ENCODE measurements around the gene RCOR2.

RCOR2 gene

GRCh38 chr11:63872800-63873197 lies 44.2 kb downstream of the RCOR2 start:
- H3K27me3 ChIP-seq (replicated peaks in 2 of 5; ENCODE audit: control insufficient read depth in 4 of 5, insufficient read depth in 5 of 5, low read length in 4 of 5) = no peaks in the 10 kb centered on the region
- no peak overlapping the region for H3K27ac ChIP-seq (ENCODE audit: insufficient read depth in 1 of 2, low read depth in 1 of 2, low read length in 2 of 2, poor library complexity in 1 of 2, severe bottlenecking in 2 of 2)
- no peak for DNase-seq
- H3K4me1 ChIP-seq (ENCODE audit: control extremely low read depth in 1 of 4, control insufficient read depth in 4 of 4, insufficient read depth in 4 of 4, low read length in 3 of 4) = peaks cover 15 to 77% (median 70%) of the 10 kb centered on the region in 4 experiments
- WGBS (ENCODE audit: insufficient coverage) = 70% methylated on average over 2 of the region's 5 CpGs
- H3K4me3 ChIP-seq (ENCODE audit: control insufficient read depth in 1 of 7, extremely low read depth in 1 of 7, insufficient read depth in 4 of 7, low read depth in 2 of 7, low read length in 6 of 7) = no peak overlapping the region
- ChIA-PET CTCF (interaction anchor here (0.6 to 9.6 kb wide), 22 partner anchors 10 to 276 kb away, joined by 3 to 71 read pairs (median 4); partner anchors contain the start of gene MARK2), POLR2A (no interaction called here)
- H3K36me3 ChIP-seq (ENCODE audit: control insufficient read depth in 4 of 4, insufficient read depth in 4 of 4, low read length in 3 of 4) = peaks cover 0 to 5% (median 2%) of the 10 kb centered on the region in 4 experiments
- no peaks in the 10 kb centered on the region for H3K9me3 ChIP-seq (ENCODE audit: control extremely low read depth in 1 of 5, control insufficient read depth in 4 of 5, insufficient read depth in 2 of 5, low read depth in 1 of 5, low read length in 4 of 5)

GRCh38 chr11:63871962-63872799 lies 44.8 kb downstream of the RCOR2 start:
- Histone ChIP-seq H3K27ac (ENCODE audit: insufficient read depth in 1 of 2, low read depth in 1 of 2, low read length in 2 of 2, poor library complexity in 1 of 2, severe bottlenecking in 2 of 2) (no peak overlapping the region), H3K9me3 (ENCODE audit: control extremely low read depth in 1 of 5, control insufficient read depth in 4 of 5, insufficient read depth in 2 of 5, low read depth in 1 of 5, low read length in 4 of 5) (no peaks in the 10 kb centered on the region), H3K36me3 (ENCODE audit: control insufficient read depth in 4 of 4, insufficient read depth in 4 of 4, low read length in 3 of 4) (peaks cover 0 to 5% (median 3%) of the 10 kb centered on the region in 4 experiments), H3K4me1 (ENCODE audit: control extremely low read depth in 1 of 4, control insufficient read depth in 4 of 4, insufficient read depth in 4 of 4, low read length in 3 of 4) (peaks cover 17 to 83% (median 76%) of the 10 kb centered on the region in 4 experiments), H3K4me3 (ENCODE audit: control insufficient read depth in 1 of 7, extremely low read depth in 1 of 7, insufficient read depth in 4 of 7, low read depth in 2 of 7, low read length in 6 of 7) (peak overlapping the region in 3 of 7 experiments; percentile 3 to 59 (median 48)), H3K27me3 (replicated peaks in 2 of 5; ENCODE audit: control insufficient read depth in 4 of 5, insufficient read depth in 5 of 5, low read length in 4 of 5) (no peaks in the 10 kb centered on the region)
- ChIA-PET CTCF (interaction anchor here (0.9 to 9.6 kb wide), 16 partner anchors 9 to 277 kb away, joined by 3 to 71 read pairs (median 4); partner anchors contain the start of gene MARK2), POLR2A (interaction anchor here (1.1 kb wide), 1 partner anchor 33 kb away, joined by 3 read pairs; the partner anchor contains the start of gene MARK2)
- DNase-seq = peak; percentile 84 to 96 (median 96)
- 14% methylated on average over 6 of the region's 11 CpGs for WGBS (ENCODE audit: insufficient coverage)

- no peaks in the 10 kb centered on the region for H3K27me3 ChIP-seq (replicated peaks in 2 of 5; ENCODE audit: control insufficient read depth in 4 of 5, insufficient read depth in 5 of 5, low read length in 4 of 5)
- peak overlapping the region in 1 of 7 experiments; percentile 25 for H3K4me3 ChIP-seq (ENCODE audit: control insufficient read depth in 1 of 7, extremely low read depth in 1 of 7, insufficient read depth in 4 of 7, low read depth in 2 of 7, low read length in 6 of 7)
- 95% methylated on average over 12 of the region's 14 CpGs for WGBS (ENCODE audit: insufficient coverage)
- no peak for DNase-seq
- H3K36me3 ChIP-seq (ENCODE audit: control insufficient read depth in 4 of 4, insufficient read depth in 4 of 4, low read length in 3 of 4) = peaks cover 0 to 4% (median under 1%) of the 10 kb centered on the region in 4 experiments
- H3K9me3 ChIP-seq (ENCODE audit: control extremely low read depth in 1 of 5, control insufficient read depth in 4 of 5, insufficient read depth in 2 of 5, low read depth in 1 of 5, low read length in 4 of 5) = no peaks in the 10 kb centered on the region
- H3K27ac ChIP-seq (ENCODE audit: insufficient read depth in 1 of 2, low read depth in 1 of 2, low read length in 2 of 2, poor library complexity in 1 of 2, severe bottlenecking in 2 of 2) = peak overlapping the region in 1 of 2 experiments; percentile 29
- ChIA-PET CTCF (interaction anchor here (0.8 to 2.6 kb wide), 4 partner anchors 12 to 32 kb away, joined by 3 to 30 read pairs (median 4); partner anchors contain the start of gene MARK2), POLR2A (interaction anchor here (0.9 kb wide), 1 partner anchor 31 kb away, joined by 3 read pairs; no protein-coding TSS in a partner anchor)
- peaks cover 26 to 94% (median 90%) of the 10 kb centered on the region in 4 experiments for H3K4me1 ChIP-seq (ENCODE audit: control extremely low read depth in 1 of 4, control insufficient read depth in 4 of 4, insufficient read depth in 4 of 4, low read length in 3 of 4)
Observed at GRCh38 chr11:63870351-63871140, 46.4 kb downstream of the RCOR2 start.

- CTCF ChIA-PET = interaction anchor here (1.5 to 2.6 kb wide), 2 partner anchors 25 to 31 kb away, joined by 5 to 30 read pairs; partner anchors contain the start of gene MARK2
- 29% methylated on average over 7 of the region's 8 CpGs for WGBS (ENCODE audit: insufficient coverage)
- H3K4me1 ChIP-seq (ENCODE audit: control extremely low read depth in 1 of 4, control insufficient read depth in 4 of 4, insufficient read depth in 4 of 4, low read length in 3 of 4) = peaks cover 29 to 96% (median 92%) of the 10 kb centered on the region in 4 experiments
- no peak overlapping the region for H3K27ac ChIP-seq (ENCODE audit: insufficient read depth in 1 of 2, low read depth in 1 of 2, low read length in 2 of 2, poor library complexity in 1 of 2, severe bottlenecking in 2 of 2)
- H3K36me3 ChIP-seq (ENCODE audit: control insufficient read depth in 4 of 4, insufficient read depth in 4 of 4, low read length in 3 of 4) = peaks cover 0 to 4% (median under 1%) of the 10 kb centered on the region in 4 experiments
- no peaks in the 10 kb centered on the region for H3K27me3 ChIP-seq (replicated peaks in 2 of 5; ENCODE audit: control insufficient read depth in 4 of 5, insufficient read depth in 5 of 5, low read length in 4 of 5)
- POLR2A ChIA-PET = no interaction called here
- H3K9me3 ChIP-seq (ENCODE audit: control extremely low read depth in 1 of 5, control insufficient read depth in 4 of 5, insufficient read depth in 2 of 5, low read depth in 1 of 5, low read length in 4 of 5) = no peaks in the 10 kb centered on the region
- peak in 2 of 3 donors; percentile 39 to 43 for DNase-seq
- peak overlapping the region in 1 of 7 experiments; percentile 33 for H3K4me3 ChIP-seq (ENCODE audit: control insufficient read depth in 1 of 7, extremely low read depth in 1 of 7, insufficient read depth in 4 of 7, low read depth in 2 of 7, low read length in 6 of 7)
Observed at GRCh38 chr11:63869683-63870082, 47.3 kb downstream of the RCOR2 start.

GRCh38 chr11:63869171-63869591 lies 47.8 kb downstream of the RCOR2 start:
- no peak overlapping the region for H3K27ac ChIP-seq (ENCODE audit: insufficient read depth in 1 of 2, low read depth in 1 of 2, low read length in 2 of 2, poor library complexity in 1 of 2, severe bottlenecking in 2 of 2)

GRCh38 chr11:63868399-63869064 lies 48.4 kb downstream of the RCOR2 start:
- Histone ChIP-seq H3K36me3 (ENCODE audit: control insufficient read depth in 4 of 4, insufficient read depth in 4 of 4, low read length in 3 of 4) (peaks cover 0 to 4% (median 0%) of the 10 kb centered on the region in 4 experiments), H3K4me3 (ENCODE audit: control insufficient read depth in 1 of 7, extremely low read depth in 1 of 7, insufficient read depth in 4 of 7, low read depth in 2 of 7, low read length in 6 of 7) (peak overlapping the region in 2 of 7 experiments; percentile 2 to 50), H3K9me3 (ENCODE audit: control extremely low read depth in 1 of 5, control insufficient read depth in 4 of 5, insufficient read depth in 2 of 5, low read depth in 1 of 5, low read length in 4 of 5) (no peaks in the 10 kb centered on the region), H3K27me3 (replicated peaks in 2 of 5; ENCODE audit: control insufficient read depth in 4 of 5, insufficient read depth in 5 of 5, low read length in 4 of 5) (no peaks in the 10 kb centered on the region), H3K27ac (ENCODE audit: insufficient read depth in 1 of 2, low read depth in 1 of 2, low read length in 2 of 2, poor library complexity in 1 of 2, severe bottlenecking in 2 of 2) (peak overlapping the region in 1 of 2 experiments; percentile 4), H3K4me1 (ENCODE audit: control extremely low read depth in 1 of 4, control insufficient read depth in 4 of 4, insufficient read depth in 4 of 4, low read length in 3 of 4) (peaks cover 29 to 86% (median 81%) of the 10 kb centered on the region in 4 experiments)
- POLR2A ChIA-PET = no interaction called here
- CTCF ChIA-PET = interaction anchor here (0.7 to 3.9 kb wide), 5 partner anchors 15 to 31 kb away, joined by 3 to 30 read pairs (median 5); partner anchors contain the start of gene MARK2
- 37% methylated on average over 9 of the region's 9 CpGs for WGBS (ENCODE audit: insufficient coverage)
- no peak for DNase-seq

More at GRCh38 chr11:63869171-63869591, 47.8 kb downstream of the RCOR2 start:
- H3K4me1 ChIP-seq (ENCODE audit: control extremely low read depth in 1 of 4, control insufficient read depth in 4 of 4, insufficient read depth in 4 of 4, low read length in 3 of 4) = peaks cover 29 to 91% (median 87%) of the 10 kb centered on the region in 4 experiments
- POLR2A ChIA-PET = no interaction called here
- CTCF ChIA-PET = interaction anchor here (0.8 to 2.6 kb wide), 3 partner anchors 14 to 31 kb away, joined by 3 to 30 read pairs (median 5); partner anchors contain the start of gene MARK2
- no peak for DNase-seq
- H3K9me3 ChIP-seq (ENCODE audit: control extremely low read depth in 1 of 5, control insufficient read depth in 4 of 5, insufficient read depth in 2 of 5, low read depth in 1 of 5, low read length in 4 of 5) = no peaks in the 10 kb centered on the region
- 93% methylated on average over 6 of the region's 7 CpGs for WGBS (ENCODE audit: insufficient coverage)
- H3K4me3 ChIP-seq (ENCODE audit: control insufficient read depth in 1 of 7, extremely low read depth in 1 of 7, insufficient read depth in 4 of 7, low read depth in 2 of 7, low read length in 6 of 7) = no peak overlapping the region
- no peaks in the 10 kb centered on the region for H3K27me3 ChIP-seq (replicated peaks in 2 of 5; ENCODE audit: control insufficient read depth in 4 of 5, insufficient read depth in 5 of 5, low read length in 4 of 5)
- peaks cover 0 to 4% (median 0%) of the 10 kb centered on the region in 4 experiments for H3K36me3 ChIP-seq (ENCODE audit: control insufficient read depth in 4 of 4, insufficient read depth in 4 of 4, low read length in 3 of 4)
